Stomach (tissue), 4 donors: Measurements from ENCODE around the gene CUEDC2.

Experiments
- EP300 ChIP-seq: sonication (generic); formaldehyde crosslinking; IDR thresholded peaks from one replicate; pipeline ENCODE4 v1.6.1; 2017; ENCODE audit warnings: antibody characterized with exemption
- POLR2A ChIP-seq, 4 donors: fragments of 450-650 bp; IDR thresholded peaks; one replicate each; pipeline ENCODE4 v1.6.1; 2016; ENCODE audit warnings: antibody characterized with exemption in 4 of 4, control low read depth in 2 of 4, mild to moderate bottlenecking in 1 of 4, moderate library complexity in 1 of 4
- POLR2AphosphoS5 ChIP-seq, 3 donors: sonication (generic); formaldehyde crosslinking; IDR thresholded peaks; one replicate each; pipeline ENCODE4 v1.6.1; 2016; ENCODE audit warnings: antibody characterized with exemption in 3 of 3
- TF ChIP-seq, protein P1 (sequence below), 7 experiments: fragments of 450-650 bp in 4 of 7; fragments of 200-600 bp in 3 of 7; sonication (generic) in 3 of 7; IDR thresholded peaks; one replicate each; pipeline ENCODE4 v1.5.1; 2016 to 2019; ENCODE audit warnings: antibody characterized with exemption in 7 of 7, control low read depth in 2 of 7, mild to moderate bottlenecking in 1 of 7

DNA sequence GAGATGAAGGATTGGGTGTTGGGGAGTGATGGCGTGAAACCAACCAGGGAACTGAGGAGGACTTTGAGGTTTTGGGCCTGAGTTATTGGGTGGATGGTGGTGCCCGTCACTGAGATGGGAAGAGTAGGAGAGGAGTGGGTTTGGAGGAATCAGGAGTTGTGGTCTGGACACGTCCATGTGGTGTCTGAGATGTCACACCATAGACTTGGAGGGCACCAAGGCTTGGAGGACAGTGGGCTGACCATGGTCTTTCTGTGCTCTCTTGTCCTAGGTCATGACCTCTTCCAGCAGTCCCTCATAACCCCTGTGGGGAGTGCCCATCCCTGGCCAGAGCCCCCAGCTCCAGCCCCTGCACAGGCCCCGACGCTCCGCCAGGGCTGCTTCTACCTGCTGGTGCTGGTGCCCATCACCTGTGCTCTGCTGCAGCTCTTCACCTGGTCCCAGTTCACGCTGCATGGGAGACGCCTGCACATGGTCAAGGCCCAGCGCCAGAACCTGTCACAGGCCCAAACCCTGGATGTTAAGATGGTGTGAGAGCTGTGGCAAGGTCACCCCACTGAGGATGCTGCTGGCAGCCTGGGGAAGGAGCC is 43.2 kb upstream of the CUEDC2 start:
- TF ChIP-seq, protein P1, sequence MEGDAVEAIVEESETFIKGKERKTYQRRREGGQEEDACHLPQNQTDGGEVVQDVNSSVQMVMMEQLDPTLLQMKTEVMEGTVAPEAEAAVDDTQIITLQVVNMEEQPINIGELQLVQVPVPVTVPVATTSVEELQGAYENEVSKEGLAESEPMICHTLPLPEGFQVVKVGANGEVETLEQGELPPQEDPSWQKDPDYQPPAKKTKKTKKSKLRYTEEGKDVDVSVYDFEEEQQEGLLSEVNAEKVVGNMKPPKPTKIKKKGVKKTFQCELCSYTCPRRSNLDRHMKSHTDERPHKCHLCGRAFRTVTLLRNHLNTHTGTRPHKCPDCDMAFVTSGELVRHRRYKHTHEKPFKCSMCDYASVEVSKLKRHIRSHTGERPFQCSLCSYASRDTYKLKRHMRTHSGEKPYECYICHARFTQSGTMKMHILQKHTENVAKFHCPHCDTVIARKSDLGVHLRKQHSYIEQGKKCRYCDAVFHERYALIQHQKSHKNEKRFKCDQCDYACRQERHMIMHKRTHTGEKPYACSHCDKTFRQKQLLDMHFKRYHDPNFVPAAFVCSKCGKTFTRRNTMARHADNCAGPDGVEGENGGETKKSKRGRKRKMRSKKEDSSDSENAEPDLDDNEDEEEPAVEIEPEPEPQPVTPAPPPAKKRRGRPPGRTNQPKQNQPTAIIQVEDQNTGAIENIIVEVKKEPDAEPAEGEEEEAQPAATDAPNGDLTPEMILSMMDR (IDR thresholded peaks at IDR 0.05): no peak
- TF ChIP-seq EP300 (no peak), POLR2A (IDR thresholded peaks at IDR 0.05) (no peak), POLR2AphosphoS5 (IDR thresholded peaks at IDR 0.05) (no peak)
